Lower leg skin (tissue), 4 donors: Measurements from ENCODE around the gene PIP4K2C. TPM values are rescaled to one million over a fixed set of nuclear protein-coding genes. Genes with fewer than 3 reads are reported as not detected.

Source experiments
- DNase-seq, 2 donors: peaks; one replicate each; pipeline ENCODE4 v3.0.0-alpha.2; 2019; ENCODE audit warnings: low spot score in 2 of 2
- H3K4me3 ChIP-seq: fragments of 200-600 bp; sonication (generic); 2 replicates; pipeline ENCODE4 v1.5.1; 2017; ENCODE audit warnings: mild to moderate bottlenecking, low read depth; ENCODE audit not compliant: poor library complexity, severe bottlenecking
- CTCF ChIP-seq, 3 donors: fragments of 450-650 bp; IDR thresholded peaks; one replicate each; pipeline ENCODE4 v1.5.1; 2016; ENCODE audit warnings: antibody characterized with exemption in 3 of 3, mild to moderate bottlenecking in 3 of 3, moderate library complexity in 2 of 3
- POLR2A ChIP-seq, 2 donors: fragments of 450-650 bp; IDR thresholded peaks; one replicate each; pipeline ENCODE4 v1.6.1; 2016 to 2017; ENCODE audit warnings: antibody characterized with exemption in 2 of 2, mild to moderate bottlenecking in 1 of 2, moderate library complexity in 1 of 2
- WGBS, 2 donors: methylation state at CpG; one replicate each; pipeline ENCODE4 v1.1.5; 2018; 5-methylcytosine and 5-hydroxymethylcytosine counted together
- intact Hi-C: fragments of 100-400 bp; cut with DNase I; formaldehyde crosslinking; loops from one replicate; pipeline ENCODE4 v1.15.0; 2023; ENCODE audit warnings: low total_unique reads
- total RNA-seq, 4 donors: library from RNA; depleted of rRNA; stranded (reverse); fragments of >200 nt; gene quantifications; one replicate each; pipeline ENCODE4 v1.1.0, GENCODE V29; 2016

Gene PIP4K2C
- total RNA-seq, 4 donors from 2014 or later: 29.1 to 48.9 (median 39.1) TPM

- 95% methylated on average over 10 of the region's 10 CpGs for WGBS, 2 donors
- no peak for TF ChIP-seq POLR2A (IDR thresholded peaks at IDR 0.05)
- no peak for TF ChIP-seq CTCF (IDR thresholded peaks at IDR 0.05)
- no peak for DNase-seq
- intact Hi-C loops: no loop called here
- H3K4me3 ChIP-seq: no peak overlapping the region
Measured at GRCh38 chr12:57612711-57613426, 21.9 kb downstream of the PIP4K2C start.

- 83 to 92% methylated on average over 10 of the region's 10 CpGs for WGBS, 2 donors
- H3K4me3 ChIP-seq: no peak overlapping the region
- no peak for DNase-seq
- intact Hi-C loops: no loop called here
- no peak for TF ChIP-seq CTCF (IDR thresholded peaks at IDR 0.05)
- TF ChIP-seq POLR2A (IDR thresholded peaks at IDR 0.05): no peak
Measured at GRCh38 chr12:57613427-57614109, 22.6 kb downstream of the PIP4K2C start.

GRCh38 chr12:57614178-57614947 lies 23.4 kb downstream of the PIP4K2C start:
- WGBS, 2 donors: 58 to 60% methylated on average over 14 of the region's 14 CpGs
- H3K4me3 ChIP-seq: no peak overlapping the region
- intact Hi-C loops: no loop called here
- TF ChIP-seq CTCF (IDR thresholded peaks at IDR 0.05): no peak
- no peak for TF ChIP-seq POLR2A (IDR thresholded peaks at IDR 0.05)
- DNase-seq: no peak

- WGBS, 2 donors: 83 to 86% methylated on average over 10 to 11 of the region's 11 CpGs
- TF ChIP-seq POLR2A (IDR thresholded peaks at IDR 0.05) (no peak), CTCF (IDR thresholded peaks at IDR 0.05) (no peak)
- intact Hi-C loops: no loop called here
- DNase-seq: no peak
- H3K4me3 ChIP-seq: no peak overlapping the region
Measured at GRCh38 chr12:57614948-57615500, 24.0 kb downstream of the PIP4K2C start.

- intact Hi-C loops: no loop called here
- no peak overlapping the region for H3K4me3 ChIP-seq
- no peak for TF ChIP-seq POLR2A (IDR thresholded peaks at IDR 0.05)
- TF ChIP-seq CTCF (IDR thresholded peaks at IDR 0.05): no peak
- 87 to 89% methylated on average over 5 of the region's 5 CpGs for WGBS, 2 donors
- DNase-seq: no peak
Measured at GRCh38 chr12:57615637-57616036, 24.6 kb downstream of the PIP4K2C start.
